Esophagus muscularis mucosa (tissue), 4 donors: ENCODE results near the gene SPON1. TPM values are rescaled to one million over a fixed set of nuclear protein-coding genes. Genes with fewer than 3 reads are reported as not detected.

Source experiments
- DNase-seq: peaks from one replicate; pipeline ENCODE4 v3.0.0-alpha.2; 2017; ENCODE audit errors: extremely low spot score
- H3K27ac ChIP-seq, 4 donors: fragments of 200-600 bp; sonication (generic); replicated peaks in 1 of 4; 1 replicate in 3 of 4; 2 replicates in 1 of 4; pipeline ENCODE4 v1.5.1; 2016 to 2019; ENCODE audit warnings: mild to moderate bottlenecking in 1 of 4
- H3K27me3 ChIP-seq, 4 donors: fragments of 200-600 bp; sonication (generic); one replicate each; pipeline versions ENCODE4 v1.5.1 to v1.6.0; 2016 to 2019
- H3K36me3 ChIP-seq, 4 donors: fragments of 200-600 bp; sonication (generic); one replicate each; pipeline ENCODE4 v1.5.1; 2016 to 2019
- H3K4me1 ChIP-seq, 4 donors: fragments of 200-600 bp; sonication (generic); one replicate each; pipeline ENCODE4 v1.5.1; 2016 to 2019
- H3K4me3 ChIP-seq, 4 donors: fragments of 200-600 bp; sonication (generic); 1 replicate in 2 of 4; 2 replicates in 2 of 4; pipeline ENCODE4 v1.5.1; 2016 to 2019; ENCODE audit warnings: mild to moderate bottlenecking in 4 of 4, moderate library complexity in 1 of 4
- H3K9me3 ChIP-seq, 4 donors: fragments of 200-600 bp; sonication (generic); 1 replicate in 3 of 4; 2 replicates in 1 of 4; pipeline ENCODE4 v1.5.1; 2016 to 2019
- EP300 ChIP-seq: sonication (generic); formaldehyde crosslinking; IDR thresholded peaks from one replicate; pipeline ENCODE4 v1.6.1; 2017; ENCODE audit warnings: antibody characterized with exemption
- POLR2A ChIP-seq: fragments of 450-650 bp; IDR thresholded peaks from one replicate; pipeline ENCODE4 v1.6.1; 2017; ENCODE audit warnings: antibody characterized with exemption, moderate library complexity, mild to moderate bottlenecking, low read depth
- POLR2AphosphoS5 ChIP-seq, 2 donors: sonication (generic); formaldehyde crosslinking; IDR thresholded peaks; one replicate each; pipeline ENCODE4 v1.6.1; 2017; ENCODE audit warnings: antibody characterized with exemption in 2 of 2
- WGBS: methylation state at CpG from one replicate; pipeline ENCODE4 v1.1.5; 2018; 5-methylcytosine and 5-hydroxymethylcytosine counted together
- intact Hi-C: fragments of 100-400 bp; cut with DNase I; formaldehyde crosslinking; loops from one replicate; pipeline ENCODE4 v1.15.1; 2023
- total RNA-seq, 4 donors: library from RNA; depleted of rRNA; stranded (reverse); fragments of >200 nt; gene quantifications; one replicate each; pipeline versions ENCODE4 v1.1.0 to v1.2.1, GENCODE V29; 2016
- TF ChIP-seq, protein P1 (sequence below), 3 experiments: fragments of 200-600 bp in 2 of 3; fragments of 450-650 bp in 1 of 3; sonication (generic) in 2 of 3; IDR thresholded peaks; one replicate each; pipeline ENCODE4 v1.5.1; 2017 to 2019; ENCODE audit warnings: antibody characterized with exemption in 3 of 3, mild to moderate bottlenecking in 2 of 3, moderate library complexity in 1 of 3

SPON1 gene
- total RNA-seq, 4 donors from 2014 or later: 12.5 to 25.2 (median 19.2) TPM

DNA sequence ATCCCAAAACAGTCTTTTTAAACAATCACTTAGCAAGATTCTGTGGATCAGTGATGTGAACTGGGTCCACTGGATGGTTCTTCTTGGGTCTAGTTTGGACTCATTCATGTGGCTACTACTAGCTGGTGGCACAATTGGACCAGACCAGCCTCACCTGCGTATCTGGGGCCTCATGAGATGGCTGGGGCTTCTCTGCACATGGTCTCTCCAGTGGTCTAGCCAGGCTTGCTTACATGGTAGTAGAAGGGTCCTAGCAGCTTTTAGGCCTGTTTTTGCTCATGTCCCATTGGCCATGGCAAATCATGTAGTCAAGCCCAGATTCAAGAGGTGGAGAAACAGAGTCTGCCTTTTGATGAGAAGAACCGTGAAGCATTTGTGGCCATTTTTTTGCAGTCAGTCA lies 302.4 kb downstream of the SPON1 start:
- H3K27me3 ChIP-seq: no peaks in the 10 kb centered on the region
- intact Hi-C loops: no loop called here
- DNase-seq: no peak
- TF ChIP-seq EP300 (no peak), POLR2A (no peak), POLR2AphosphoS5 (IDR thresholded peaks at IDR 0.05) (no peak)
- TF ChIP-seq, protein P1, sequence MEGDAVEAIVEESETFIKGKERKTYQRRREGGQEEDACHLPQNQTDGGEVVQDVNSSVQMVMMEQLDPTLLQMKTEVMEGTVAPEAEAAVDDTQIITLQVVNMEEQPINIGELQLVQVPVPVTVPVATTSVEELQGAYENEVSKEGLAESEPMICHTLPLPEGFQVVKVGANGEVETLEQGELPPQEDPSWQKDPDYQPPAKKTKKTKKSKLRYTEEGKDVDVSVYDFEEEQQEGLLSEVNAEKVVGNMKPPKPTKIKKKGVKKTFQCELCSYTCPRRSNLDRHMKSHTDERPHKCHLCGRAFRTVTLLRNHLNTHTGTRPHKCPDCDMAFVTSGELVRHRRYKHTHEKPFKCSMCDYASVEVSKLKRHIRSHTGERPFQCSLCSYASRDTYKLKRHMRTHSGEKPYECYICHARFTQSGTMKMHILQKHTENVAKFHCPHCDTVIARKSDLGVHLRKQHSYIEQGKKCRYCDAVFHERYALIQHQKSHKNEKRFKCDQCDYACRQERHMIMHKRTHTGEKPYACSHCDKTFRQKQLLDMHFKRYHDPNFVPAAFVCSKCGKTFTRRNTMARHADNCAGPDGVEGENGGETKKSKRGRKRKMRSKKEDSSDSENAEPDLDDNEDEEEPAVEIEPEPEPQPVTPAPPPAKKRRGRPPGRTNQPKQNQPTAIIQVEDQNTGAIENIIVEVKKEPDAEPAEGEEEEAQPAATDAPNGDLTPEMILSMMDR (IDR thresholded peaks at IDR 0.05): no peak
- no peak overlapping the region for H3K4me3 ChIP-seq
- WGBS: 96% methylated on average over 2 of the region's 2 CpGs
- H3K36me3 ChIP-seq: peaks cover 0 to 11% (median 5%) of the 10 kb centered on the region in 4 donors
- H3K9me3 ChIP-seq: no peaks in the 10 kb centered on the region
- H3K27ac ChIP-seq: no peak overlapping the region
- peaks cover 0 to 11% (median 8%) of the 10 kb centered on the region in 4 donors for H3K4me1 ChIP-seq

DNA sequence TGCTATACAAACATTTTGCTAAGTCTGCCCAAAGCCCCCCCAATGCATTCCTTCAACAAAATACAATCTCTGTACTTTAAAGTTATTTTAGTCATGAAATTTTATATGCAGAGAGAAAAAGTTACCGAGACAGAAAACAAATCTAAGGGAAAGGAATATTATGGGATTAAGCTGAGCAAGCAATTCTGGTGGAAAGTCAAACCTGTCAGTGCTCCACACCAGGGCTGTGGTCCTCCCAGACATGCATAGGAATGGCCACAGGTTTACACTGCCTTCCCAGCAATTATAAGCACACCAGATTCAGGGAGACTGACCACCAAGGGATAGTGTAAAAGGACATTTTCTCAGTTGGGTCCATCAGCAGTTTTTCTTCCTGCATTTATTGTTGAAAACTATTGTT lies 304.1 kb downstream of the SPON1 start:
- WGBS: 100% methylated on average over 1 of the region's 1 CpG
- intact Hi-C loops: no loop called here

DNA sequence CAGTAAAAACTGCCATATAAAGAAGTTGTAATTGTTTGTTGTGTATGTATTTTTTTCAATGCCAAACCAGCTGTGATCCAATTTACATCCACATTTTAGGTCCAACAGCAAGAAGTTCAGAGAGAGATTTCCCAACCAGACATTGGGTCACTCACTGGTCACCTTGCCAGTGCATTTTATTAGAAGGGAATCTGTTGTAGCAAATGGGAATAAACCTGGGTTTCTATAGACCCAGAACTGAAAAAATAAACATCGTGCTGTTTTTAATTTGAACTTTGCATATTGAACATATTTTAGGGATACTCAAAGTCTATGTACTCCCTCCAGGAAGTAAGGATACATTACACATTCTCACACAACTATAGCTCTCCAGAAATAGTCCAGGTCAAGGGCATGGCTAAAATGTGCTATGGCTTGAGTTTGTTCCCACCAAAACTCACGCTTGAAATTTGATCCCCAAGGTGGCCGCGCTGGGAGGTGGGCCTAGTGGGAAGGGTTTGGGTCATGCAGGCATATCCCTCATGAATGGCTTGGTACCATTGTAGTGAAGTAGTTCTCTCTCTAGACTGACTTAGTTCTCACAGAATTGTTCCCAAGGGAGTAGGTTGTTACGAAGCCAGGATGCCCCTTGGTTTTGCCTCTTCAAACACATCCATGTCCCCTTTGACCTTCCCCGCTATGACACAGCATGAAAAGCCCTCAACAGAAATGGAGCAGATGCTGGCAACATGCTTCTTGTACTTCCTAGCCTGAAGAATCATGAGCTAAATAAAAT lies 305.5 kb downstream of the SPON1 start:
- 89% methylated on average over 6 of the region's 6 CpGs for WGBS
- DNase-seq: no peak
- no peaks in the 10 kb centered on the region for H3K27me3 ChIP-seq
- H3K27ac ChIP-seq: no peak overlapping the region
- no peak overlapping the region for H3K4me3 ChIP-seq
- H3K4me1 ChIP-seq: no peaks in the 10 kb centered on the region
- peaks cover 0 to 14% (median 7%) of the 10 kb centered on the region in 4 donors for H3K36me3 ChIP-seq
- intact Hi-C loops: no loop called here
- no peaks in the 10 kb centered on the region for H3K9me3 ChIP-seq
- no peak for TF ChIP-seq POLR2A
- TF ChIP-seq EP300: no peak
- no peak for TF ChIP-seq POLR2AphosphoS5 (IDR thresholded peaks at IDR 0.05)
- TF ChIP-seq, protein P1 (IDR thresholded peaks at IDR 0.05): no peak

More for the DNA sequence above, 304.1 kb downstream of the SPON1 start:
- Histone ChIP-seq H3K9me3 (no peaks in the 10 kb centered on the region), H3K4me1 (peaks cover 0 to under 1% (median 0%) of the 10 kb centered on the region in 4 donors), H3K27ac (no peak overlapping the region), H3K4me3 (no peak overlapping the region), H3K36me3 (peaks cover 0 to 11% (median 5%) of the 10 kb centered on the region in 4 donors), H3K27me3 (no peaks in the 10 kb centered on the region)
- DNase-seq: no peak
- TF ChIP-seq POLR2AphosphoS5 (IDR thresholded peaks at IDR 0.05) (no peak), EP300 (no peak), POLR2A (no peak)
- TF ChIP-seq, protein P1 (IDR thresholded peaks at IDR 0.05): no peak

DNA sequence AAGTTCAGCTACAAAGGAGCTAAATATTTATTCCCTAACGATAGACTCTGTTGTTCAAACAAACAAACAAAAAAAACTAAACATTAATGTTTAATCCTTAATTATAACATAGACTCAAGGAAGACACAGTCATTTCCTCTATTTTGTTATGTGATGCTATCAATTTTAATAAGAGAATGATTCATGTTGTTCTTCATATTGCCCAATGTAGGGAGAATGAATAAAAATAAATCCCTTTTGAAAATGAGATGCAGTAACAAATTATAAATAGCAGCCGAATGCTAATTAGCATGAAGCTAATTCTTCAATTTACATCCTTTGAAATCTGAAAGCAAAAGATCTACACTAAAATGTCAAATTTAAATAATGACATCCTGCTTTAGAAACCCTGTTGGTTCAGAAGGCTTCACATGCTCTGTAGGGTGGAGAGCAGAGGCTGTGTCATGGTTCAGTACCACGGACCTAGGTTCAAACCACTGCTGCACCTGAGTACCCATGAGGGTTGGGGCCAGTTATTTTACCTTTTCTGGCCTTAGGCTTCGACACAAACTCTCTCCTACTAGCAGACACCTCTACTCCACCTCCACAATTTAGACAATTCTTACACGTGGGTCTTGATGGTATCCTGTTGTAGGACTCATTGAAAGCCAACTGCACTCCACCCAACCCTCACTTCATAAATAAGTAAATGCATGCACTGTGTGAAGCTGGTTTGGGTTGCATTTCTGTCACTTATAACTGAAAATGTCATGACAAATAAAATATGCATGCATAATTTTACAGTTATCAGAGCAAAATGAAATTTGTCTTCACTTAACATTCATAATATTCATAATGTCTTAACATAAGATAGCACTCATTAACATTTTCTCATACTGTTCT lies 307.4 kb downstream of the SPON1 start:
- no peak overlapping the region for H3K4me3 ChIP-seq
- no peak overlapping the region for H3K27ac ChIP-seq
- no peaks in the 10 kb centered on the region for H3K27me3 ChIP-seq
- H3K4me1 ChIP-seq: no peaks in the 10 kb centered on the region
- intact Hi-C loops: no loop called here
- WGBS: 90% methylated on average over 5 of the region's 5 CpGs
- DNase-seq: no peak
- H3K36me3 ChIP-seq: peaks cover 0 to 19% (median 8%) of the 10 kb centered on the region in 4 donors
- TF ChIP-seq POLR2AphosphoS5 (IDR thresholded peaks at IDR 0.05) (no peak), EP300 (no peak), POLR2A (no peak)
- TF ChIP-seq, protein P1 (IDR thresholded peaks at IDR 0.05): no peak
- H3K9me3 ChIP-seq: no peaks in the 10 kb centered on the region
